Keratinocyte (primary cell): Measurements from ENCODE around the gene CAV2. TPM values are rescaled to one million over a fixed set of nuclear protein-coding genes. Genes with fewer than 3 reads are reported as not detected.

Source experiments
- DNase-seq: peaks from one replicate; pipeline ENCODE4 v3.0.0-alpha.2; 2011; ENCODE audit warnings: low read depth, missing footprints, low spot score
- FAIRE-seq: peaks from 2 replicates; lab custom pipeline; 2011; peaks lifted over from hg19 to GRCh38; lab: Jason Lieb, UNC
- H2AFZ ChIP-seq: 2 replicates; pipeline ENCODE4 v1.6.0; 2012; ENCODE audit warnings: low read length, control low read depth, inconsistent platforms; ENCODE audit not compliant: control insufficient read depth
- H3K27ac ChIP-seq: 2 replicates; pipeline ENCODE4 v1.5.1; 2011; ENCODE audit warnings: low read length; ENCODE audit not compliant: control insufficient read depth, insufficient read depth
- H3K27me3 ChIP-seq: 3 replicates; pipeline ENCODE4 v1.6.0; 2011; ENCODE audit warnings: low read length; ENCODE audit not compliant: control insufficient read depth, insufficient read depth; ENCODE audit errors: extremely low read depth
- H3K36me3 ChIP-seq, 2 experiments: 2 replicates in 1 of 2; 3 replicates in 1 of 2; pipeline ENCODE4 v1.5.1; 2011; ENCODE audit warnings: low read length in 2 of 2, mild to moderate bottlenecking in 1 of 2; ENCODE audit not compliant: control insufficient read depth in 2 of 2, insufficient read depth in 2 of 2; ENCODE audit errors: extremely low read depth in 1 of 2
- H3K4me1 ChIP-seq: 3 replicates; pipeline ENCODE4 v1.5.1; 2011; ENCODE audit warnings: low read length; ENCODE audit not compliant: control insufficient read depth, insufficient read depth; ENCODE audit errors: extremely low read depth
- H3K4me2 ChIP-seq: 3 replicates; pipeline ENCODE4 v1.6.0; 2011; ENCODE audit warnings: low read depth, low read length; ENCODE audit not compliant: control insufficient read depth, insufficient read depth; ENCODE audit errors: extremely low read depth
- H3K4me3 ChIP-seq, 3 experiments: fragments of 200-600 bp in 1 of 3; sonication (generic) in 1 of 3; 2 replicates in 2 of 3; 3 replicates in 1 of 3; pipeline ENCODE4 v1.5.1; 2011 to 2016; ENCODE audit warnings: low read length in 3 of 3, mild to moderate bottlenecking in 3 of 3, control low read depth in 2 of 3, inconsistent platforms in 1 of 3, low read depth in 1 of 3, mixed read lengths in 1 of 3, mixed run types in 1 of 3, moderate library complexity in 1 of 3; ENCODE audit not compliant: control insufficient read depth in 2 of 3, insufficient read depth in 2 of 3; ENCODE audit errors: extremely low read depth in 1 of 3
- H3K79me2 ChIP-seq: 2 replicates; pipeline ENCODE4 v1.6.0; 2012; ENCODE audit warnings: low read length; ENCODE audit not compliant: control insufficient read depth, insufficient read depth
- H3K9ac ChIP-seq: 3 replicates; pipeline ENCODE4 v1.6.0; 2011; ENCODE audit warnings: low read length; ENCODE audit not compliant: control insufficient read depth, insufficient read depth; ENCODE audit errors: extremely low read depth
- H3K9me1 ChIP-seq: 3 replicates; pipeline ENCODE4 v1.6.0; 2011; ENCODE audit warnings: low read length; ENCODE audit not compliant: control insufficient read depth, insufficient read depth; ENCODE audit errors: extremely low read depth
- H3K9me3 ChIP-seq: 2 replicates; pipeline ENCODE4 v1.5.1; 2012; ENCODE audit warnings: low read depth, low read length; ENCODE audit not compliant: control insufficient read depth
- H4K20me1 ChIP-seq: 3 replicates; pipeline ENCODE4 v1.6.0; 2011; ENCODE audit warnings: low read length; ENCODE audit not compliant: control insufficient read depth, insufficient read depth; ENCODE audit errors: extremely low read depth
- CTCF ChIP-seq, 3 experiments: IDR thresholded peaks in 1 of 3; conservative IDR thresholded peaks in 1 of 3; optimal IDR thresholded peaks in 1 of 3; 2 replicates in 2 of 3; 3 replicates in 1 of 3; pipeline versions ENCODE3 to v1.5.1; 2011; ENCODE audit warnings: low read length in 3 of 3, mild to moderate bottlenecking in 3 of 3, moderate library complexity in 2 of 3, control low read depth in 1 of 3, inconsistent platforms in 1 of 3; ENCODE audit not compliant: insufficient read depth in 2 of 3; ENCODE audit errors: extremely low read depth in 1 of 3
- EZH2 ChIP-seq: IDR thresholded peaks from one replicate; pipeline ENCODE4 v1.6.1; 2012; ENCODE audit warnings: inconsistent platforms, mild to moderate bottlenecking, low read length, moderate library complexity
- dilution Hi-C: fragments of 300-500 bp; cut with MboI; formaldehyde crosslinking; loops from one replicate; pipeline ENCODE4 v1.7.0; 2020; ENCODE audit warnings: low sequenced_read_pairs; ENCODE audit not compliant: extremely low pct_ligation_motif_present
- polyA plus RNA-seq, 5 experiments: library from polyadenylated mRNA; depleted of rRNA in 3 of 5; stranded (reverse) in 3 of 5; stranded (forward) in 1 of 5; unstranded in 1 of 5; fragments of >200 nt; gene quantifications; 1 replicate in 1 of 5; 2 replicates in 3 of 5; 3 replicates in 1 of 5; pipeline versions ENCODE4 v1.2.1 to v1.2.3, GENCODE V29; 2011 to 2012; ENCODE audit warnings: missing spikeins in 2 of 5, low read depth in 1 of 5, low replicate concordance in 1 of 5

Gene CAV2
- polyA plus RNA-seq, 1 donor (not counting 4 experiments of a cell fraction or from before 2014, with no cell fraction given): 631 TPM

- dilution Hi-C loops: no loop called here
- TF ChIP-seq CTCF (optimal IDR thresholded peaks at IDR 0.05 in 1 of 3, IDR thresholded peaks at IDR 0.05 in 1 of 3, conservative IDR thresholded peaks at IDR 0.05 in 1 of 3; ENCODE audit: extremely low read depth in 1 of 3, insufficient read depth in 2 of 3, low read length in 3 of 3) (no peak), EZH2 (no peak)
- Histone ChIP-seq H3K4me3 (no peak overlapping the region), H2AFZ (no peak overlapping the region), H3K36me3 (peaks cover 40 to 60% of the 10 kb centered on the region in 2 experiments), H3K27me3 (no peaks in the 10 kb centered on the region), H3K9me3 (no peaks in the 10 kb centered on the region), H3K4me1 (peaks cover 16% of the 10 kb centered on the region), H3K79me2 (peaks cover 94% of the 10 kb centered on the region), H3K4me2 (no peak overlapping the region), H3K9ac (no peak overlapping the region), H4K20me1 (peaks cover 36% of the 10 kb centered on the region), H3K9me1 (no peaks in the 10 kb centered on the region), H3K27ac (no peak overlapping the region)
- no peak for FAIRE-seq
- no peak for DNase-seq
Observed at GRCh38 chr7:116545411-116545993, 46.0 kb downstream of the CAV2 start.

- Histone ChIP-seq H3K9me3 (no peaks in the 10 kb centered on the region), H3K9me1 (no peaks in the 10 kb centered on the region), H3K36me3 (peaks cover 43 to 59% of the 10 kb centered on the region in 2 experiments), H3K4me1 (peaks cover 22% of the 10 kb centered on the region), H3K27me3 (no peaks in the 10 kb centered on the region), H3K9ac (no peak overlapping the region), H3K4me2 (no peak overlapping the region), H3K4me3 (no peak overlapping the region), H2AFZ (no peak overlapping the region), H3K79me2 (peaks cover 94% of the 10 kb centered on the region), H3K27ac (no peak overlapping the region), H4K20me1 (peaks cover 36% of the 10 kb centered on the region)
- DNase-seq (no peak), FAIRE-seq (no peak)
- dilution Hi-C loops: no loop called here
- TF ChIP-seq CTCF (optimal IDR thresholded peaks at IDR 0.05 in 1 of 3, IDR thresholded peaks at IDR 0.05 in 1 of 3, conservative IDR thresholded peaks at IDR 0.05 in 1 of 3; ENCODE audit: extremely low read depth in 1 of 3, insufficient read depth in 2 of 3, low read length in 3 of 3): no peak
- no peak for TF ChIP-seq EZH2
Observed at GRCh38 chr7:116546054-116546453, 46.5 kb downstream of the CAV2 start.
